Measurements from ENCODE around the gene MTM1.

DNA sequence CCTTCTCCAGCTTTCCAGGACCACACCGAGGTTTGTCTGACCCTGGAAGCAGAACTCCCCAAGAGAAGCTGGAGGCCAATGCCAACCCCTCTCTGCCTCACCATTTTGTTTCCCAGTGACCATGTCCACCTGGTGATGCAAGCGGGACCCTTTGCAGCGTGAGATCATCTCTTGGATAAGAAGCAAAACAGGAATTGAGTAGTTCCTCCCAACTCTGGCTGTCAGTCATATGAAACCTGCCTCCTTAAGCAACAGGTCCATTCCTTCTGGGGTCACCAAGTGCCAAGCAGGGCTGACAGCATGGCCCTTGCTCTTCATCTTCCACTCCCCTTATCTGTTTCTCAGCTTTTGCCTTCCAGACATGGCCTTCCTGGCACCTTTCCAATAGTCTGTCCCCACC lies 41.3 kb upstream of the MTM1 start:
- TF ChIP-seq, protein P1, sequence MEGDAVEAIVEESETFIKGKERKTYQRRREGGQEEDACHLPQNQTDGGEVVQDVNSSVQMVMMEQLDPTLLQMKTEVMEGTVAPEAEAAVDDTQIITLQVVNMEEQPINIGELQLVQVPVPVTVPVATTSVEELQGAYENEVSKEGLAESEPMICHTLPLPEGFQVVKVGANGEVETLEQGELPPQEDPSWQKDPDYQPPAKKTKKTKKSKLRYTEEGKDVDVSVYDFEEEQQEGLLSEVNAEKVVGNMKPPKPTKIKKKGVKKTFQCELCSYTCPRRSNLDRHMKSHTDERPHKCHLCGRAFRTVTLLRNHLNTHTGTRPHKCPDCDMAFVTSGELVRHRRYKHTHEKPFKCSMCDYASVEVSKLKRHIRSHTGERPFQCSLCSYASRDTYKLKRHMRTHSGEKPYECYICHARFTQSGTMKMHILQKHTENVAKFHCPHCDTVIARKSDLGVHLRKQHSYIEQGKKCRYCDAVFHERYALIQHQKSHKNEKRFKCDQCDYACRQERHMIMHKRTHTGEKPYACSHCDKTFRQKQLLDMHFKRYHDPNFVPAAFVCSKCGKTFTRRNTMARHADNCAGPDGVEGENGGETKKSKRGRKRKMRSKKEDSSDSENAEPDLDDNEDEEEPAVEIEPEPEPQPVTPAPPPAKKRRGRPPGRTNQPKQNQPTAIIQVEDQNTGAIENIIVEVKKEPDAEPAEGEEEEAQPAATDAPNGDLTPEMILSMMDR (IDR thresholded peaks at IDR 0.05), result no peak
- no peak for TF ChIP-seq POLR2A (IDR thresholded peaks at IDR 0.05)
